ENCODE measurements around the gene DOK7.

DOK7 gene

GRCh38 chr4:3492741-3493719, 29.9 kb downstream of the DOK7 start:
- DNase-seq = no peak

DNA sequence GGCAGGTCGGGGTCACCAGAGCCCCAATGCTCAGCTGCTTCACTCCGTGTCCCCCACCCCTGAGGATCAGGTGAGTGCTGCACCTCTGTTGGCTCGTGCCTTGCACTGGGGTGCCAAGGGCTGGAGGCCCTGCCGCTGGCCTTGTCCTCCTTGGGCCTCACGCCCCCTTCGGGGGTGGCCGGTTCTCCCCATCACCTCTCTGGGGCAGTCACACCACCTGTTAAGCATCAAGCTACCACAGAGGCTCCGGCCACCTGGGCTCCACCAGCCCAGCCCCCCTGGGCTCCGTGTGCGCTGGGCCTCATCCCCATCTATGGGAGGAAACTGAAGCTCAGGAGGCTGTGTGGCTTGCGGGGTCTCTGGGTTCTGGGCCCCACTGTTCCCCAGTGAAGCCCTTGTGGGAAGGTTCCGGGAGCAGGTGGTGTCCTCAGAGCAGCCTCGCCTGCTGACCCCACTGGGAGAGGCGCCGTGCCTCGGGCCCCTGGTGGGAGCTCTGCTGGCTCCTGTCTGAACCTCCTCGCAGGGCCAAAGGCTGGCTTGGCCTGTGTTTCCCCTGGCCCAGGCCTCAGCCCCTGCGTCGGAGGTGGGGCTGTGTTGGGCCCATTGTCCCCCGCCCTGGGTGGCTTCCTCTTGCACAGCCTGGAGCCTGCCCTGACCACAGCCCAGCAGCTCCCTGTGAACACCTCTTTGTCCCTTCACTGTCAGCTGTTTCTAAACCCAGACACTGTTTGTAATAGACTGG, 30.8 kb downstream of the DOK7 start:
- DNase-seq = no peak

GRCh38 chr4:3494462-3494871, 31.4 kb downstream of the DOK7 start:
- DNase-seq = no peak

DNA sequence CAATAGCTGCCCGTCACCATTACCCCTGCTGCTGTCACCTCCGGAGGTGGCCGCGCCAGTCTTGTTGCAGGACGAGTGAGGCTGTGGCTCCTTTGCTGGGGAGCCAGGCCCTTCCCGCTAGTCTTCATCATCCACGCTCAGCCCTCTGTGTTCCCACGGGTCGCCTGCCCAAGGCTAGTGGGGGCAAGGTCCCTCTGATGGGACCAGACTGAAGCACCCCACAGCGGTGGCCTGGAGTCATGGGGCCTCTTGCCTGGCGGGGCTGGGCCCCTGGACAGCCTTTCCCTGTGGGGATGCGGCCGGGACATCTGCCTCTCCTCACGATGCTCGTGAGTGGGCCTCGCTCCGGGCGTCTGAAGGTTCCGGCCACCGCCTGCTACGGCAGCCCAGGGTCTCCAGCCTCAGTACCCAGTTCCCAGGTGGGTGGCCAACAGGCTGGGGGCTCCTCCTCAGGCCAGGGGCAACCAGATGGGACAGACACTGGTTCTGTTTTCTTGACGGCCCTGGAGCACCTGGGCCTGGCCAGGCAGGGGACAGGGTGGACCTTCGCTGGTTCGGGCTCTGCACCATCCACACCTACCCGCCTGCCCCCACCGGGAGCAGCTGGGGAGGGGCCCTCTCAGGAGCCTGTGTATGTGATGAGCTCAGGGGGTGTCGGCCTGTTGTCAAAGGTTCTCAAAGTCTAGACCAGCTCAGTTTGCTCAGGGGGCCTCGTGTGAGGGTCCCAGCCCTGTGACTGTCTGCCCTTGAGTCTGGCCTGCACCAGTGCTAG, 32.3 kb downstream of the DOK7 start:
- no peak for DNase-seq

GRCh38 chr4:3496021-3496420, 32.9 kb downstream of the DOK7 start:
- no peak for DNase-seq

DNA sequence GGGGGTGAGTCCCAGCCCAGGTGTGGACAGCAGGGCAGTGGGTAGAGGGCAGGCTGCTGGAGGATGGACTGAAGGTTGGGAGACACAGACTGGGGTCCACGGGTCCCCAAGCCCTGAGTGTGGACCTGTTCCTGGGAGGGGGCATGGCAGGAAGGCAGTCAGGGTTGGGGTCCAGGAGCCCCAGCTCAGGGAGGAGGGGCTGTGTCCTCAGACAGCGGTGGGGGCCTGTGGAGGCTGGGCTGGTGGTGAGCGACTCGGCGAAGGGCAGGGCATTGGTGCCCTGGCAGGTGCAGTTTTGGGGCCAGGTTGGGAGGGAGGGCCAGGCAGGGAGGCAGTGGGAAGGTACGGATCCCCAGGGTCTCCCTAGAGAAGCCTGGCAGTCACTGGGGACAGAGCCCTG, 34.0 kb downstream of the DOK7 start:
- DNase-seq = no peak

DNA sequence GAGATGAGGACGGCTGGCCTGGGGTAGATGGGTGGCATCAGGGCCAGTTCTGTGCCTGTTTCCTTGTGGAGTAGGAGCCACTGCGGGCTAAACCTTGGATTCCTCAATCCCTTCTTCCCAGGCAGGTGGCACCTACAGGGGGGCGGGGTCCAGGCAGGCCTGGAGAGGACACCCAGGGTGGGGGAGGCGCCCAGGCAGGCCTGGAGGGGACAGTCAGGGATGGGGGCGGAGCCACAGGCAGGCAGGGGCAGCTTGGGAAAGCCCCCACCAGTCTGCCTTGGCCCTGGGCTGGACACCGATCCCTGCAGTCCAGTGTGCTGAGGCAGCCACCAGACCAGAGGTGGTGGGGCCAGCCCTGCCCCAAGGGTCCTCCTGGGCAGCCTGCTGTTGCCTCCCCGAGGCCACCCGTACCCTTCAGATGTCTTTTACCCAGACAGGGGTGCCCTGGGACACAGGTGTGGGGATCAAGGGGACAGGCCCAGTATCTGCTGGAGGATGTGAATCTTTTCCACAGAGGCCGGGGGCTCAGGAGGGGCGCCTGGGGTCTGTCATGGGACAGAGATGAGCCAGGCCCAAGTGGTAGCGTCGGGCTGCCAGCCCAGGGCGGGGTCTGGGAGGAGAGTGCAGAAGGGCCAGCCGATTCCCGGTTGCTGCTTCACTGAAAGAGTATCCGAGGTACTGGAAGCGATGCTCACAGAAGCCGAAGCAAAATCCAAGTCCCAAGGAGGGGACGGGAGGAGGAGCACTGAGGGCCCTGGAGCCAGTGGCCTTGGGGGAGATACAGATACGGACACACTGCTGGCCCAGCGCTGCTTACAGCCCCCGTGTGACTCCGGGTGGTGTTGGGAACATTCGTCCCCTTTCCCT, 34.6 kb downstream of the DOK7 start:
- no peak for DNase-seq

- no peak for DNase-seq
Observed at GRCh38 chr4:3498407-3498806, 35.3 kb downstream of the DOK7 start.

- no peak for DNase-seq
Observed at GRCh38 chr4:3498901-3499510, 35.9 kb downstream of the DOK7 start.

GRCh38 chr4:3499710-3500109, 36.6 kb downstream of the DOK7 start:
- DNase-seq = no peak

GRCh38 chr4:3500111-3500510, 37.0 kb downstream of the DOK7 start:
- no peak for DNase-seq

DNA sequence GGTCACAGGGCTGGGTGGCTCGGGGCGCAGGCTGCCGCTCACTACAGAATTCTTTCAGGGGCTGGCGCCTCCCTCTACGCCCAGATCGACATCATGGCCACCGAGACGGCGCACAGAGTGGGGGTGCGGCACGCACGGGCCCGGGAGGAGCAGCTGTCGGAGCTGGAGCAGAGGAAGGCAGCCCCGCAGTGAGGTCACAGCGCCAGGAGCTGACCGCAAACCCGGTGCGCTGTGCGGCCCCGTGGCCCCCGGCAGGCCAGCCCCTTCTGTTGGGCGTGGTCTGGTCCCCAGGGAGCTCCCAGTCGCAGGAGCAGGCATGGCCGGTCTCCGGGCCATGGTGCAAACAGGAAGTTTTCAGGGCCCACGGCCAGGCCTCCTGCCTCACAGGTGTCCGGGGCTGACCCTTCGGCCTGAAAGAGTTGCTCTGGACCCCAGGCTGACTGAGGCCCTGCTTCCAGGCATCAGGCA, 37.6 kb downstream of the DOK7 start:
- no peak for DNase-seq

GRCh38 chr4:3501126-3501824, 38.2 kb downstream of the DOK7 start:
- no peak for DNase-seq

DNA sequence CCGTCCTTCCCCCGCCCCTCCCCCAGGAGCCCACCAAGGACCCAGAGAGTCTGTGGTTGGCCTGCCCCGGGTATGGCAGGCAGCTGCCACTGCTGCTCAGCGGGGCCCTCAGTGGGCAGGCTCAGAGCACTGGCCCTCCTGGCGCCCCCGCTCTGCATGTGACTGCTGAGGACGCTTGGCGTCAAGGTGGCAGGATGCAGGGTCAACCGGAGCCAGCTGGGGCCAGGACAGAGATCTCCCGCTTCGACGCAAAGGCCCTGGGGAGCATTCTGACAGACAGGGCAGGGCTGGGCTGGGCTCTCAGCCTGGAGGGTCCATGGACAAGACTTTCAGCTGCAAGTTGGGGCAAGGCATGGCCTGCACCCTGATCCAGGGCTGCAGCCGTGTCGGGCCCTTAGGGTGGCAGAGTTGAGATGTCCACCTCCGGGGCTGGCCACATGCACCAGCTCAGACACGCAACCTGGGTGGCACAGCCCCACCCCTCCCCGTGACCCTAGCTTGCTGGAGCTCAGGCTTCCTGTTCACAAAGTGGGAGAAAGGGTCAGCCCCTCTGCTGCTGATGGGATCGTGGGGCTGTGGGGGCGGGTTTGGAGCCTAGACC, 38.8 kb downstream of the DOK7 start:
- DNase-seq = no peak

DNA sequence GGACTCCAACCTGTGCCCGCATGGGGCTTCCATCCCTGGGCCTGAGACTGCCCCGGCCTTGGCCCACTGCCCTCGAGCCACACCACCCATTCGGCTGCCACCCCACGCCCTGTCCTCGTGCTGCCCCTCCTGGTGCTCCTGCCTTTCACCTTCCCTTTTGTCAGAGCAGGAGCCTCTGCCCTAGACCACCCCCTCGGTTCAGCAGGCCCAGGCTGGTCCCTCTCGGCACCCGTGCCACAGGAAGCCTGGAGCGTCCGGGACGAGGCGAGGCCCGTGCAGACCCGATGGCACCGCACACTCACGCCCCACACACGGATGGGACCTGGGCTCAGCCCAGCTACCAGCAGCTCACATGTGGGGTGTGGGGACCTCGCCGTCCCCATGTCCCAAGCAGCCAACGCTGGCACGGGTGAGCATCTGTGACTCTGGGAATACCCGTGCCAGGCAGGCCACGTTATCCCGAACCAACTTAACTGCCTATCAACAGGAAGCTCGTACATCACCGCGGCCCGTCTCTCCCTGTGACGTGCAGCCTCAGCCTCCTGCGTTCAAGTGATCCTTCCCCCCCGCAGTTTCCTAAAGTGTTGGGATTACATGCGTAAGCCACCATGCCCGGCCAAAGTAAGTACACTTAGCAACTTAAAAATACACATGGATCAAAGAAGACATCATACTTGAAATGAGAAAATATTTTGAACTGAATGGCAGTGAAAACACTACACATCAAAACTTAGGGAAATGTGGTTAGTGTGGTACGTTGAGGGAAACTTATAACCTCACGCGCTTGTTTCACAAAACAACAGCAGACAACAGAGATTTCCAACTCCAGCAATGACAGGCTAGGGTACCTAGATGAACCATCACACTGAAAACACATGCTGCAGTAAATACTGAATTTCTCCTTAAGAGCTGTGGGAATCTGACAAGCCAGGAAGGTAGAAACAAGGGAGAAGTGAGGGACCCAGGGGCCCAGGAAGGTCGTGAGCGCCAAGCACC, 40.1 kb downstream of the DOK7 start:
- DNase-seq = no peak

GRCh38 chr4:3505231-3505630, 42.1 kb downstream of the DOK7 start:
- DNase-seq = no peak

GRCh38 chr4:3508542-3508941, 45.4 kb downstream of the DOK7 start:
- DNase-seq = no peak

GRCh38 chr4:3510481-3510880, 47.4 kb downstream of the DOK7 start:
- DNase-seq = no peak

DNA sequence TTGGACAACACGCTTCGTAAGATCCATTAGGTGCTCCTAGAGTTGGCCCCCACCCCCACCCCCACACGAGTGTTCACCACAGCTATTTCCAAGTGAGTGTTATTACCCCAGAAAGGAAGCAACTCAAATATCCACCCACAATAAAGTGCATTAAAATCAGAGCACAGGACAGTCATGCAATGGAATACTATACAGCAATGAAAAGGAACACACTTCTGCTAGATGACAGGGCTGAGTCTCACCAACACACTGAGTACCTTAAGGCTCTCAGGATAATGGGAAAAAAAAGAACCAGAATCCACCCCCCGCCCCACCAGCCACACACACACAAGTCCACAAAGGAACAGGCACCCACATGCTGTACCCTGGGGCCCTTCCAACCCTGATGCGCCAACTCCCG, 48.1 kb downstream of the DOK7 start:
- no peak for DNase-seq

Data from CD4-positive, alpha-beta T cell treated with Interleukin-1 beta for 1 hour (primary cell).